Uterus (tissue), 2 donors: ENCODE data around the gene AIF1L.

ENCODE experiments used
- POLR2A ChIP-seq, 2 donors: fragments of 450-650 bp; IDR thresholded peaks; one replicate each; pipeline ENCODE4 v1.6.1; 2016; ENCODE audit warnings: antibody characterized with exemption in 2 of 2, mild to moderate bottlenecking in 1 of 2, moderate library complexity in 1 of 2
- TF ChIP-seq, protein P1 (sequence below), 4 experiments: fragments of 200-600 bp in 2 of 4; fragments of 450-650 bp in 2 of 4; sonication (generic) in 2 of 4; IDR thresholded peaks; one replicate each; pipeline ENCODE4 v1.5.1; 2016 to 2019; ENCODE audit warnings: antibody characterized with exemption in 4 of 4, mild to moderate bottlenecking in 2 of 4, moderate library complexity in 1 of 4

DNA sequence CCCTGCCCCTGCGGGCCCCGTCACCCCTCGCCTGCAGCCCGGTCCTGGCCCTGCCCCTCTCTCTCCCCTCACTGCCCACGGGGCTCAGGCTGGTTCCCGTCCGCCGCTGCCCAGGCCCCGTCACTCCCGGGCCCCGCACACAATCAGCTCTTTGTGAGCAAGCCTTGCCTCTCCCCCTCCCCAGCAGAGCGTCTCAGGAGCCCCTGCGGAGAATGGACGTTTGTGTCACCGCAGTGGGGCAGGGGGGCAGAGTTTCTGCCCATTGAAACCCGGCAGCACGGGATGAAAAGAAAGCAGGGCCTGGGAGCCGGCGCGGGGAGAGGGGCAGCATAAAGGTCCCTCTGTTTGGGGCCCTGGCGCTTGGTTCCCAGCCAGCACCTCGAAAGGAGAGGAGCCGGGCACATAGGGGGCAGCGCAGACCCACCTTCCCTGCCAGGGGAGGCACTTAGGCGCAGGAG is 15.6 kb downstream of the AIF1L start:
- TF ChIP-seq POLR2A (IDR thresholded peaks at IDR 0.05) = no peak
- TF ChIP-seq, protein P1, sequence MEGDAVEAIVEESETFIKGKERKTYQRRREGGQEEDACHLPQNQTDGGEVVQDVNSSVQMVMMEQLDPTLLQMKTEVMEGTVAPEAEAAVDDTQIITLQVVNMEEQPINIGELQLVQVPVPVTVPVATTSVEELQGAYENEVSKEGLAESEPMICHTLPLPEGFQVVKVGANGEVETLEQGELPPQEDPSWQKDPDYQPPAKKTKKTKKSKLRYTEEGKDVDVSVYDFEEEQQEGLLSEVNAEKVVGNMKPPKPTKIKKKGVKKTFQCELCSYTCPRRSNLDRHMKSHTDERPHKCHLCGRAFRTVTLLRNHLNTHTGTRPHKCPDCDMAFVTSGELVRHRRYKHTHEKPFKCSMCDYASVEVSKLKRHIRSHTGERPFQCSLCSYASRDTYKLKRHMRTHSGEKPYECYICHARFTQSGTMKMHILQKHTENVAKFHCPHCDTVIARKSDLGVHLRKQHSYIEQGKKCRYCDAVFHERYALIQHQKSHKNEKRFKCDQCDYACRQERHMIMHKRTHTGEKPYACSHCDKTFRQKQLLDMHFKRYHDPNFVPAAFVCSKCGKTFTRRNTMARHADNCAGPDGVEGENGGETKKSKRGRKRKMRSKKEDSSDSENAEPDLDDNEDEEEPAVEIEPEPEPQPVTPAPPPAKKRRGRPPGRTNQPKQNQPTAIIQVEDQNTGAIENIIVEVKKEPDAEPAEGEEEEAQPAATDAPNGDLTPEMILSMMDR (IDR thresholded peaks at IDR 0.05) = no peak
